DOHH2 (cell line): ENCODE measurements around the gene SLC25A28.
A peak's percentile ranks its signal among the peaks of the same experiment; 100 is the strongest.

Experiments
- H3F3A ChIP-seq: fragments of 200-600 bp; sonication (generic), shearing (Covaris generic); 2 replicates; pipeline ENCODE4 v1.6.0; 2016; ENCODE audit warnings: antibody characterized with exemption, mild to moderate bottlenecking; ENCODE audit not compliant: control insufficient read depth, insufficient read depth
- H3K27ac ChIP-seq: fragments of 200-600 bp; sonication (generic); 2 replicates; pipeline ENCODE4 v1.5.1; 2014; ENCODE audit warnings: low read depth, mild to moderate bottlenecking, low read length, moderate library complexity
- H3K27me3 ChIP-seq: fragments of 200-600 bp; sonication (generic); 2 replicates; pipeline ENCODE4 v1.6.1; 2014; ENCODE audit warnings: mild to moderate bottlenecking, low read length, mixed read lengths; ENCODE audit not compliant: control insufficient read depth
- H3K36me3 ChIP-seq: fragments of 200-600 bp; sonication (generic); 2 replicates; pipeline ENCODE4 v1.6.1; 2014; ENCODE audit warnings: mild to moderate bottlenecking, low read length, moderate library complexity, mixed read lengths; ENCODE audit not compliant: control insufficient read depth
- H3K4me1 ChIP-seq: fragments of 200-600 bp; sonication (generic); 2 replicates; pipeline ENCODE4 v1.6.1; 2014; ENCODE audit warnings: mild to moderate bottlenecking, low read length, mixed read lengths; ENCODE audit not compliant: control insufficient read depth
- H3K4me2 ChIP-seq: fragments of 200-600 bp; sonication (generic); 2 replicates; pipeline ENCODE4 v1.6.0; 2014; ENCODE audit warnings: mild to moderate bottlenecking, low read length, moderate library complexity
- H3K4me3 ChIP-seq: fragments of 200-600 bp; sonication (generic); 2 replicates; pipeline ENCODE4 v1.5.1; 2014; ENCODE audit warnings: mild to moderate bottlenecking, low read length, mixed read lengths
- H3K79me2 ChIP-seq: fragments of 200-600 bp; sonication (generic); 2 replicates; pipeline ENCODE4 v1.6.1; 2014; ENCODE audit warnings: mild to moderate bottlenecking, low read length, mixed read lengths; ENCODE audit not compliant: control insufficient read depth
- H3K9me2 ChIP-seq: fragments of 200-600 bp; sonication (generic); replicated peaks from 2 replicates; pipeline ENCODE4 v1.6.1; 2014; ENCODE audit warnings: mild to moderate bottlenecking, low read length, mixed read lengths; ENCODE audit not compliant: control insufficient read depth
- H3K9me3 ChIP-seq: fragments of 200-600 bp; sonication (generic); 2 replicates; pipeline ENCODE4 v1.6.1; 2014; ENCODE audit warnings: antibody characterized with exemption, low read length, mixed read lengths; ENCODE audit not compliant: control insufficient read depth, insufficient read depth
- H4K20me1 ChIP-seq: fragments of 200-600 bp; sonication (generic); 2 replicates; pipeline ENCODE4 v1.6.0; 2014; ENCODE audit warnings: low read depth, mild to moderate bottlenecking, antibody characterized with exemption, low read length, moderate library complexity; ENCODE audit not compliant: control insufficient read depth, insufficient read depth
- EZH2phosphoT487 ChIP-seq: fragments of 200-600 bp; sonication (generic); IDR thresholded peaks from 2 replicates; pipeline ENCODE4 v1.6.1; 2017; ENCODE audit warnings: borderline replicate concordance, mild to moderate bottlenecking, antibody characterized with exemption, low read length, moderate library complexity, mixed read lengths
- TF ChIP-seq, protein P1 (sequence below): fragments of 200-600 bp; sonication (generic); IDR thresholded peaks from one replicate; pipeline ENCODE4 v1.5.1; 2014; ENCODE audit warnings: antibody characterized with exemption, mild to moderate bottlenecking, low read depth, low read length; ENCODE audit not compliant: poor library complexity, severe bottlenecking

The SLC25A28 gene

DNA sequence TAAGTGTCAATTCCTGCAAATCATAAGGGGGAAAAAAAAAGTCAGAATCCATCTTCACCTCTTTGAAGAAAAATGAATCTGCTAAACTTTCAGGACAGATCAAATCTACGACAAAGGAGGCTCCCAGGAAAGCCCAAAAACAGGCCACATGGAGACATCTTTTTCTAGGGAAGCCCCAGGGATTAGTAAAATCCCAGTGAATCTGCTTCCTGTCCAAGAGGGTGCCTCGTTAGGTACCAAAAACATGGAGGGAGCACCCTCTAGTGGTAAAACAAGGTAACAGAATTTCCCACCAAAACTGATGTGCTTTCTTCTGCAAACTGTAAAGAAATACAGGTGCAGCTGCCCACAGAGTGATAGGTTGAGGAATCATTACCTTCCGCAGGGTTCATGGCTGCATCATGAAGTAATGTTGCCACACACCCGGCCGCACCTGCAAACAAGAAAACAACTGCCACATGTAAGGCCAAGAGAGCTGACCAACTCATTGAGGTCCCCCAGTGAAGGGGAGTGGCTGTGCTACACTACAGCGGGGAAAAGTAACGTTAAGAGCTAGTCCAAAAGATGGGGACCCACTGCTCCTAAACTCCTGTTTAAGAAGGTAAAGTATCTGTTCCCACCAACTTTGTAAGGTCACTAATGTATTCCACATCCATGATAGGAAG lies 7.9 kb downstream of the SLC25A28 start:
- Histone ChIP-seq H3K27me3 (no peaks in the 10 kb centered on the region), H4K20me1 (peaks cover 5% of the 10 kb centered on the region; the same call in 1 of the 2 replicates), H3K9me2 (no peaks in the 10 kb centered on the region), H3K4me1 (peaks cover 6% of the 10 kb centered on the region), H3K4me3 (no peak overlapping the region), H3F3A (no peaks in the 10 kb centered on the region), H3K27ac (no peak overlapping the region), H3K9me3 (no peaks in the 10 kb centered on the region), H3K4me2 (no peak overlapping the region), H3K36me3 (peaks cover 45% of the 10 kb centered on the region), H3K79me2 (peaks cover 21% of the 10 kb centered on the region)
- TF ChIP-seq, protein P1, sequence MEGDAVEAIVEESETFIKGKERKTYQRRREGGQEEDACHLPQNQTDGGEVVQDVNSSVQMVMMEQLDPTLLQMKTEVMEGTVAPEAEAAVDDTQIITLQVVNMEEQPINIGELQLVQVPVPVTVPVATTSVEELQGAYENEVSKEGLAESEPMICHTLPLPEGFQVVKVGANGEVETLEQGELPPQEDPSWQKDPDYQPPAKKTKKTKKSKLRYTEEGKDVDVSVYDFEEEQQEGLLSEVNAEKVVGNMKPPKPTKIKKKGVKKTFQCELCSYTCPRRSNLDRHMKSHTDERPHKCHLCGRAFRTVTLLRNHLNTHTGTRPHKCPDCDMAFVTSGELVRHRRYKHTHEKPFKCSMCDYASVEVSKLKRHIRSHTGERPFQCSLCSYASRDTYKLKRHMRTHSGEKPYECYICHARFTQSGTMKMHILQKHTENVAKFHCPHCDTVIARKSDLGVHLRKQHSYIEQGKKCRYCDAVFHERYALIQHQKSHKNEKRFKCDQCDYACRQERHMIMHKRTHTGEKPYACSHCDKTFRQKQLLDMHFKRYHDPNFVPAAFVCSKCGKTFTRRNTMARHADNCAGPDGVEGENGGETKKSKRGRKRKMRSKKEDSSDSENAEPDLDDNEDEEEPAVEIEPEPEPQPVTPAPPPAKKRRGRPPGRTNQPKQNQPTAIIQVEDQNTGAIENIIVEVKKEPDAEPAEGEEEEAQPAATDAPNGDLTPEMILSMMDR: peak; percentile 87
- TF ChIP-seq EZH2phosphoT487: no peak

DNA sequence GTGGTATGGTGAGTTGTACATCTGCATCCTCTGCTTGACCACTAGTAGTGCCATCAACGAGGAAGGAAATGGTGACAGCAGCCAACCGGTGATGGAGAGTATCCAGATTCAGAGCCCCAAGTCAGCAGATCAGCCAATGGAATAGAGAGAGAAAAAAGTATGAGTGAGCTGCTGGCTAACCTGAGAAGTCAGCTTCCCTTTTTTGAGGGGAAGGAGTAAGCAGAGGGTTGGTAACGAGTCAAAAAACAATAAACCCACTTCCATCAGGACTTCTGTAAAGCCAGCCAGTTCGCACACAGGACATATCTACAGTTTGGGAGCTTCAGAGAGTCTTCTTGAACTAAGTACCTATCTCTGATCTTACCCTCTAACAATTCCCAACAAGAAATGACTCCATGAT lies 8.9 kb downstream of the SLC25A28 start:
- Histone ChIP-seq H3K9me2 (no peaks in the 10 kb centered on the region), H3K4me3 (no peak overlapping the region), H3F3A (no peaks in the 10 kb centered on the region), H3K27me3 (no peaks in the 10 kb centered on the region), H3K79me2 (peaks cover 11% of the 10 kb centered on the region), H3K27ac (no peak overlapping the region), H4K20me1 (peaks cover 5% of the 10 kb centered on the region; the same call in 1 of the 2 replicates), H3K4me2 (no peak overlapping the region), H3K9me3 (no peaks in the 10 kb centered on the region), H3K4me1 (no peaks in the 10 kb centered on the region; the same call in 1 of the 2 replicates), H3K36me3 (peaks cover 40% of the 10 kb centered on the region)
- TF ChIP-seq, protein P1: no peak
- TF ChIP-seq EZH2phosphoT487: no peak

DNA sequence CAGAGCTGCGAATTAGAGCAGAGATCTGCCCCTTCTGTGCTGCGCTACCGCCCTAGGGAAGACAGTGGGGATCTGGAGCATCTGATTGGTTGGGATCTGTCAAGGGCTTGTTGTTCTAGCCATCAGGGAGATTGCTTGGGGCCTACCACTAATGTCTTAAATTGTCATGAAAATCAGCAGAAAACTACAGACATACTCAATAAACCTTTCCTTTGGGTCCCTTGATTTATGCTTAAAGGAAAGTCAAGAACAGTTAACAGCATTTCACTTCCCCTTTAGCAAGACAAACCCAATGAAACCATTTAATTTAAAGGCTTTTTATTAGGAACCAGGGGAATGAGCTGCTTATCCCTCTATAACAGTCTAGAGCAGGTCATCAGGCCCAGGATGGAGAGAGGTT lies 10.0 kb downstream of the SLC25A28 start:
- peaks cover 5% of the 10 kb centered on the region; the same call in 1 of the 2 replicates for H4K20me1 ChIP-seq
- no peak overlapping the region for H3K4me2 ChIP-seq
- H3K36me3 ChIP-seq: peaks cover 33% of the 10 kb centered on the region
- no peaks in the 10 kb centered on the region for H3F3A ChIP-seq
- H3K9me2 ChIP-seq: no peaks in the 10 kb centered on the region
- no peaks in the 10 kb centered on the region for H3K79me2 ChIP-seq
- no peak overlapping the region for H3K27ac ChIP-seq
- TF ChIP-seq, protein P1: no peak
- no peak for TF ChIP-seq EZH2phosphoT487
- H3K9me3 ChIP-seq: no peaks in the 10 kb centered on the region
- H3K4me1 ChIP-seq: no peaks in the 10 kb centered on the region; the same call in 1 of the 2 replicates
- no peaks in the 10 kb centered on the region for H3K27me3 ChIP-seq
- no peak overlapping the region for H3K4me3 ChIP-seq
